Spleen (tissue), 7 donors: Measurements from ENCODE around the gene AIF1L.

Experiments
- CTCF ChIP-seq, 11 experiments: fragments of 200-600 bp in 7 of 11; fragments of 450-650 bp in 4 of 11; sonication (generic) in 4 of 11; IDR thresholded peaks in 8 of 11; conservative IDR thresholded peaks in 3 of 11; 1 replicate in 7 of 11; 2 replicates in 4 of 11; pipeline versions ENCODE4 v1.4.0 to v1.8.0; 2016 to 2021; ENCODE audit warnings: antibody characterized with exemption in 11 of 11, inconsistent platforms in 4 of 11, mild to moderate bottlenecking in 1 of 11
- POLR2A ChIP-seq, 3 donors: fragments of 450-650 bp; IDR thresholded peaks; one replicate each; pipeline ENCODE4 v1.5.1; 2017; ENCODE audit warnings: antibody characterized with exemption in 3 of 3, mild to moderate bottlenecking in 1 of 3
- donor health status: DM: no; HTN: no; CAD: no; lungs with moderate emphysema.
- donor health status: DM: no; HTN: no; CAD: no.
- donor health status: DM: no; HTN: no; CAD: no.

DNA sequence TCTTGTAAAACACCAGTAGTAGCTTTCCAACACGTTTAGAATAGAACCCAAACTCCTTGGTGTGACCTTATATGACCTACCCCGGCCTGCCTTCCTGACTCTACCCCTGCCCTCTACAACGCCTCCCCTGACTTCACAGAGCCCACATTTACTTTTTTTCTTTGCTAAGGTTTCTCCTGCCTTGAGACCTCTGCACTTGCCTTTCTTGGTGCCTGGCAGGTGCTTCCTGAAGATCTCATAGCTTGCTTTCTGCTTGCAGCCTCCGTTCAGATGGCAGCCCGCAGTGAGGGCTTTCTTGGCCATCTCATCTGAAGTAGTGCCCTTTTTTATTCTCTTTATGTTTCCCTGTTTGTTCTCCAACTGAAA lies 53.3 kb downstream of the AIF1L start:
- TF ChIP-seq POLR2A (IDR thresholded peaks at IDR 0.05) (no peak), CTCF (IDR thresholded peaks at IDR 0.05 in 8 of 11, conservative IDR thresholded peaks at IDR 0.05 in 3 of 11) (no peak)
